Lung (tissue), 12 donors: ENCODE results near the gene ACP7. TPM values are rescaled to one million over a fixed set of nuclear protein-coding genes. Genes with fewer than 3 reads are reported as not detected.

ENCODE experiments used
- ATAC-seq: fragments of 200-7000 bp; cut with Tn5 transposase; one replicate; pipeline ENCODE4 v1.9.1; 2020; ENCODE audit warnings: moderate number of reproducible peaks; ENCODE audit not compliant: insufficient read depth, low FRiP score
- DNase-seq, 3 donors: peaks; one replicate each; pipeline ENCODE4 v3.0.0-alpha.2; 2013 to 2017
- H3K27ac ChIP-seq, 2 donors: one replicate each; pipeline ENCODE4 v1.5.1; 2013; ENCODE audit warnings: mild to moderate bottlenecking in 2 of 2, moderate library complexity in 2 of 2, control low read depth in 1 of 2, inconsistent platforms in 1 of 2, low read depth in 1 of 2, low read length in 1 of 2
- H3K27me3 ChIP-seq, 3 donors: one replicate each; pipeline ENCODE4 v1.5.1; 2013; ENCODE audit warnings: low read length in 2 of 3; ENCODE audit not compliant: control insufficient read depth in 3 of 3, insufficient read depth in 3 of 3
- H3K36me3 ChIP-seq, 4 donors: one replicate each; pipeline ENCODE4 v1.5.1; 2013; ENCODE audit warnings: low read length in 4 of 4, mild to moderate bottlenecking in 1 of 4, moderate library complexity in 1 of 4; ENCODE audit not compliant: control insufficient read depth in 4 of 4, insufficient read depth in 4 of 4
- H3K4me1 ChIP-seq, 5 donors: one replicate each; pipeline ENCODE4 v1.5.1; 2013; ENCODE audit warnings: low read length in 5 of 5, mild to moderate bottlenecking in 2 of 5, moderate library complexity in 1 of 5; ENCODE audit not compliant: control insufficient read depth in 5 of 5, insufficient read depth in 5 of 5
- H3K4me3 ChIP-seq: one replicate; pipeline ENCODE4 v1.5.1; 2013; ENCODE audit warnings: mild to moderate bottlenecking, control low read depth, moderate library complexity
- H3K9ac ChIP-seq, 2 donors: one replicate each; pipeline ENCODE4 v1.5.1; 2013; ENCODE audit warnings: low read length in 2 of 2, control low read depth in 1 of 2; ENCODE audit not compliant: insufficient read depth in 1 of 2
- H3K9me3 ChIP-seq, 4 donors: one replicate each; pipeline ENCODE4 v1.5.1; 2013; ENCODE audit warnings: low read length in 3 of 4, mild to moderate bottlenecking in 1 of 4, moderate library complexity in 1 of 4; ENCODE audit not compliant: control insufficient read depth in 4 of 4, insufficient read depth in 3 of 4
- CTCF ChIP-seq: IDR thresholded peaks from 2 replicates; pipeline ENCODE4 v1.5.1; 2012; ENCODE audit warnings: mild to moderate bottlenecking; ENCODE audit errors: control extremely low read depth, extremely low read depth
- WGBS, 2 donors: extraction: QIAGEN DNeasy Blood & Tissue Kit; methylation state at CpG; one replicate each; pipeline ENCODE4 v1.1.7; 2013; 5-methylcytosine and 5-hydroxymethylcytosine counted together
- polyA plus RNA-seq, 2 donors: library from polyadenylated mRNA; stranded (reverse); fragments of 200-250 nt; gene quantifications; one replicate each; pipeline ENCODE4 v1.2.1, GENCODE V29; 2013
- total RNA-seq, 2 donors: library from RNA; depleted of rRNA in 1 of 2; stranded (reverse); fragments of >200 nt in 1 of 2; gene quantifications; one replicate each; pipeline ENCODE4 v1.2.1, GENCODE V29; 2014 to 2021
- donor health status: control.
- donor health status: control.
- donor health status: Bipolar disorder and iron deficiency.
- donor health status: healthy.
- donor health status: DM: yes; HTN: yes; CAD: no.

Gene ACP7
- total and polyA plus RNA-seq, 4 donors, result 0.03 TPM; not detected in 3

GRCh38 chr19:39082745-39083598 lies 1.2 kb upstream of the ACP7 start:
- DNase-seq, result peak in 2 of 3 donors; percentile 10 to 19
- no peak overlapping the region for H3K9ac ChIP-seq
- no peak overlapping the region for H3K27ac ChIP-seq
- peaks cover 11 to 39% (median 31%) of the 10 kb centered on the region in 3 donors for H3K27me3 ChIP-seq
- WGBS, 2 donors, result 13 to 18% methylated on average over 15 of the region's 15 CpGs
- no peaks in the 10 kb centered on the region for H3K9me3 ChIP-seq
- no peaks in the 10 kb centered on the region for H3K36me3 ChIP-seq
- peaks cover 0 to 11% (median 5%) of the 10 kb centered on the region in 5 donors for H3K4me1 ChIP-seq
- H3K4me3 ChIP-seq, result no peak overlapping the region
- TF ChIP-seq CTCF, result no peak
- ATAC-seq, result no peak

- H3K9ac ChIP-seq, result no peak overlapping the region
- H3K27me3 ChIP-seq, result peaks cover 11 to 39% (median 31%) of the 10 kb centered on the region in 3 donors
- TF ChIP-seq CTCF, result no peak
- no peak for ATAC-seq
- no peak overlapping the region for H3K27ac ChIP-seq
- no peak overlapping the region for H3K4me3 ChIP-seq
- no peaks in the 10 kb centered on the region for H3K36me3 ChIP-seq
- WGBS, 2 donors, result 2 to 3% methylated on average over 14 of the region's 14 CpGs
- no peak for DNase-seq
- H3K9me3 ChIP-seq, result no peaks in the 10 kb centered on the region
- peaks cover 0 to 11% (median 5%) of the 10 kb centered on the region in 5 donors for H3K4me1 ChIP-seq
Measured at GRCh38 chr19:39083599-39083982, 577 bp upstream of the ACP7 start.

- peaks cover 11 to 44% (median 31%) of the 10 kb centered on the region in 3 donors for H3K27me3 ChIP-seq
- no peak for ATAC-seq
- H3K9me3 ChIP-seq, result no peaks in the 10 kb centered on the region
- no peak overlapping the region for H3K9ac ChIP-seq
- peaks cover 0 to 11% (median 5%) of the 10 kb centered on the region in 5 donors for H3K4me1 ChIP-seq
- no peak overlapping the region for H3K27ac ChIP-seq
- WGBS, 2 donors, result 65 to 69% methylated on average over 7 of the region's 7 CpGs
- H3K36me3 ChIP-seq, result no peaks in the 10 kb centered on the region
- no peak for TF ChIP-seq CTCF
- DNase-seq, result no peak
- no peak overlapping the region for H3K4me3 ChIP-seq
Measured at GRCh38 chr19:39084732-39085080, 538 bp downstream of the ACP7 start.
